GM21381 (cell line): ENCODE results near the gene PLXNC1.
"Not testable (repeated sequence)": the region's sequence is repeated elsewhere in the genome, so short reads cannot be mapped to it uniquely, and the experiment has no call there.

Experiments used
- ATAC-seq: cut with Tn5 transposase; IDR thresholded peaks from one replicate; pipeline ENCODE4 v1.9.1; 2021; ENCODE audit warnings: mild to moderate bottlenecking, moderate library complexity; ENCODE audit not compliant: unreplicated experiment

Gene PLXNC1

DNA sequence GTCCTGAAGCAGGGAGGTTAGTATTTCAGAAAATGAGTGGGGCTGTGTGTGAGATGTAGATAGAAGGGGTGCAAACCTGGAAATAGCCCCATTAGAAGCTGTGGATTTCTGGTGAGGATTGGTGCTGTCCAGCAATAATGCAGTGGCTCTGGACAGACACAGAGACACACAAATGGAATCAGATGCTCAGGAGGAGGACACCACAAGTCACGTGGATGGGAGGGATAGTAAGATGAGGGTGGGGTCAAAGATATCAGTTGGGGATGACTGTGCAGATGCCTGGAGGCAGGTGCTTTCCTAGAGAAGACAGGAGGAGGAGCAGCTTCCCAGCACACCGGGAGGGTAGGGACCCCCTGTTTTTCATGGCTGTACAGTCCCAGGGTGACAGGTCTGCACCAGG, 136.5 kb downstream of the PLXNC1 start:
- no peak for ATAC-seq

DNA sequence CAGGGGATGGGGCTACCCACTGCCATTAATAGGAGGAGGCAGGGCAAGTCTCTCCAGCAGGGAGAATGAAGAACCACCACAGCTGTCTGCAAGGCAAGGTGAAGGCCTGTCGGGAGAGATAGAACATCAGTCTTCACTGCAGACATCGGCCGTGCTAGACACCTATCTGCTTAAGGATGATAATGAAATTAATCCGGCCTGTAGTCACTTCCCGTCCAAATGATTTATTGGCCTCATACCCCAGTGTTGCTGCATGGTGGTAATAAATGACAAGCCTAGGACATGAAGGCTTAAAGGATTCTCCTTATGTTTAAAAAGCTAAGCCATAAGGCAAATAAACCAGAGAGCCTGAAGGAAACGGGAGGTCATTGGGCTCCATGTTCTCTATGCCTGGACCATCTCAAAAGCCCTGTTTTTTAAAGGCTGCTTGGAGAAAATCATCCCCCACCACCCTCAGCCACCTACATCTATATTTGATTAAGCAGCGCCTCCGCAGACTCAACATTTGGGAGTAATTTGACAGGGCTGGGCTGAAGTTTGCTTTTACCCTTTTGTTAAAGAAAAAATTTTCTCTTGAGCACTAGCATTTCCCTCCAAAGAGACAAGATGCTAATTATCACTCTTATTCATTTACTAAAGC, 137.7 kb downstream of the PLXNC1 start:
- no peak for ATAC-seq

- no peak for ATAC-seq
These were observed 138.3 kb downstream of the PLXNC1 start for GRCh38 chr12:94286583-94287244.

GRCh38 chr12:94287245-94287628, 138.9 kb downstream of the PLXNC1 start:
- ATAC-seq, result no peak

DNA sequence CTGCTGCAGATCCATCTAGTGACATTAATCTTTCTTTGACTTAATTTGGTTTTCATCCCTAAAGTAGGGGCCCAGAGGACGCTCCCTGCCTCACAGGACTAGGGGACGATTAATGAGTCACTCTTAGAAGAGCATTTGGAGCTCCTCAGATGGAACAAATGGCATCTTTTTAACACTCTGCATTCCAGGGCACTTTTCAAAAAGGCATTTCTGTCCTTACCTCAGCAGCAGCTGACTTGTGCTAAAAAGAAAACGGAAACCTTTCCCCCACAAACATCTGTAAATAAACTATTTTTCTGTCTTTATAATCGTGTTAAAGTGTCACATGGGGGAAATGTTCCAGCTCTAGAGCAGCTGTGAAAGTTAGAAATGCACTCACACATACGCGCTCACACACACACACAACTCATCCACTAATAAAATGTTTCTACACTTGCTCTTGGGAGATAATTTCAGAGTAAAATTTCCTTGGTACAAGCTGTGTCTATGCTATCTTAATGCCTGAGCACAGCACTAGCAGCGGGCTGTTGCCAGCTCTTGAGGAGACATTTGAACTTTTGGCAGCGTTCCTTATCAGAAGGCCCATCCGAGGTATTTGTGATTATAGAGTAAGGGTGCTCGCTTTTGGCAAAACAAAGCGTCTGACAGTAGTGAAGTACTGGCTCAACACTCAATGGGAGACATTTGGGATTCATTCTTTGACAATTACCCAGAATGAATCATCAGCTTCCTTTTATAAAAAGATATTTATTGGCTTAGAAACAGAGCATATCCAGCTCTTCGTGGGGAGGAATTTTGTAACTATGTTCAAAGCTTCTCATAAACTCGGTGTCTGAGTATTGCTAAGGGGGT, 141.3 kb downstream of the PLXNC1 start:
- ATAC-seq, result no peak

- ATAC-seq, result no peak
These were observed 142.0 kb downstream of the PLXNC1 start for GRCh38 chr12:94290353-94290752.

GRCh38 chr12:94297096-94297699, 148.8 kb downstream of the PLXNC1 start:
- no peak for ATAC-seq

- ATAC-seq, result no peak
These were observed 149.6 kb downstream of the PLXNC1 start for GRCh38 chr12:94297876-94298505.

DNA sequence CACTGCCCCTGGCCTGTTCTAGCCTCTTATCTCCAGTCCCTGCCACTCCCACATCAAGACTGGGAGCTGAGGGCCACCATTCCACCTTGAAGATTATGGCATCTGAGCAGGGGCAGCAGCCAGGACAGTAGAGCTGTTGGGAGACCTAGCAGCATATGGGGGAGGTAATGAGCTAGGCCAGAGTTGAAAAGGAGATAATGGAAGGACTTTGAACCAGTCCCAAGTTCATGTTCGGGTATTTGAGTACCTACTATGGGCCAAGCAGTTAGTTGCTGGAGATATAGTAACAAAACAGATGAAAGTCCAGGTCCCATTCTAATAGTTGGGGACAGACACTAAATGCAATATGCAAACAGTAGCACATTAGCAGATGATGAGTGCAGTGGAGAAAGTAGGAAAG, 151.5 kb downstream of the PLXNC1 start:
- ATAC-seq, result no peak

- no peak for ATAC-seq
These were observed 155.6 kb downstream of the PLXNC1 start for GRCh38 chr12:94304012-94304411.

GRCh38 chr12:94304566-94305061, 156.2 kb downstream of the PLXNC1 start:
- no peak for ATAC-seq

- peak; percentile 64 for ATAC-seq
These were observed 157.0 kb downstream of the PLXNC1 start for GRCh38 chr12:94305130-94305957.

DNA sequence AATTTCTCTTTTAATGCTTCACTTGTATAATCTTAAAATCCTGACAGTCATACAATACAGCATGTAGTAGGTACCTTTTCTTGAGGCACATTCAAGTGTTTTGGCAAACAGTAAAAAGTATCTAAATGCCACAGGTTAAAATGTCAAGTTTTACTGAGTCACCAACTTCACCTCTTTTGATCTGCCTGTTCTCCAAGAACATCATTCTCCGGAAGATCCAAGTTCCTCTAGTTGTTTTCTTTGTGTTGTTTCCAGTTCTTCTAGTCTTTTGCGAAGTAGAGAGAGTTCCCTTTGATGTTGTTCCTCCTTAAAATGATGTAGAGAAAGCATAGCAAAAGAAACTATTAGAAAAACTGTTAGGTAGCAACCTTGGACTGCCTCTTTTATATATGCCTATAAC, 160.2 kb downstream of the PLXNC1 start:
- ATAC-seq, result no peak

- ATAC-seq, result peak; percentile 61
These were observed 161.0 kb downstream of the PLXNC1 start for GRCh38 chr12:94309373-94309772.

DNA sequence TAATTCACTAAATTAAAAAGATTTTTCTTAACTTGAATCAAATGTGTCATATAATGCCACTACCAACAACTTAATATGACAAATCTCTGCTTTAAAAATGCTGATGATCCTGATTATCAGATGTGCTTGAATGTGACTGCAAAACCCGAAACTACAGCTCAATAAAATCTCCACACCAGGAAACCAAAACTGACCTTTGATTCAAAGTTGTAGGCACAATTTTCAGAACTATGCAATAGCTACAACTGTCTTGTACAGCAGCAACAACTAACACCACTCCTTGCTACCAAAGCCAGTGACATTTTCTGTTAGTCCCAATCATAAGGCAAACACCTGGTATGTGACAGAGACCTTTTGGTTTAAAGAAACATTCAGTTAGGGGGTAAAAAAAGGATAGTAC, 164.0 kb downstream of the PLXNC1 start:
- ATAC-seq, result no peak

- ATAC-seq, result not testable (repeated sequence)
These were observed 168.2 kb downstream of the PLXNC1 start for GRCh38 chr12:94316600-94316999.

DNA sequence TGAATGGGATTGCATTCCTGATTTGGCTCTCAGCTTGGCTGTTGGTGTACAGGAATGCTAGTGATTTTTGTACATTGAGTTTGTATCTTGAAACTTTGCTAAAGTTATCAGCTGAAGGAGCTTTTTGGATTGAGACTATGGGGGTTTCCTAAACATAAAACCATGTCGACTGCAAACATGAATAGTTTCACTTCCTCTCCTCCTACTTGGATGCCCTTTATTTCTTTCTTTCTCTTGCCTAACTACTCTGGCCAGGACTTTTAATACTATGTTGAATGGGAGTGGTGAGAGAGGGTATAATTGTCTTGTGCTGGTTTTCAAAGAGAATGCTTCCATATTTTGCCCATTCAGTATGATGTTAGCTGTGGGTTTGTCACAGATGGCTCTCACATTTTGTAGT, 169.8 kb downstream of the PLXNC1 start:
- no peak for ATAC-seq

DNA sequence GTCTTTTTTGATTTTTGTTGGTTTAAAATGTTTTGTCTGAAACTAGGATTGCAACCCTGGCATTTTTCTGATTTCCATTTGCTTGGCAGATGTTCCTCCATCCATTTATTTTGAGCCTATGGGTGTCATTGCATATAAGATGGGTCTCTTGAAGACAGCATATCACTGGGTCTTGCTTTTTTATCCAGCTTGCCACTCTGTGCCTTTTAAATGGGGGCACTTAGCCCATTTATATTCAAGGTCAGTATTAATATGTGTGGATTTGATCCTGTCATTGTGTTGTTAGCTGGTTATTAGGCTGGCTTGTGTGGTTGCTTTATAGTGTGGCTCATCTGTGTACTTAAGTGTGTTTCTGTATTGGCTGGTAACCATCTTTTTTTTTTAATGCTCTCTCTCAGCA, 171.7 kb downstream of the PLXNC1 start:
- no peak for ATAC-seq

DNA sequence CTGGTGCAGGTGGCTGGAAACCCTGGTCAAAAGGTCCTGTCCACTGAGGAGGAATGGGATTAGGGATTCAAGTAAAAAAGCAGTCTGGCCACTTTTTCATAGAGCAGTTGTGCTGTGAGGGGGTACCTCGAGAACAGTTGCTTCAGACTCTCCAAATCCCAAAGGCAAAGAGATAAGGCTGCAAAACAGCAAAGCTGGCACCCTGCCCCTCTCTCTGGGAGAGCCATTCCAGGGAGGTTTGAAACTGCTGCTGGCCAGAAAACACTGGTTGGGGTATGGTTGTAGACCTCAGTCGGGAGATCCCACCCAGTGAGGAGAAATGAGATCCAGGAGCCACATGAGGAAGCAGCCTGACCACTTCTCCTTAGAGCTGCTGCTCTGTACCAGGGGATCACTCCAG, 174.0 kb downstream of the PLXNC1 start:
- no peak for ATAC-seq

DNA sequence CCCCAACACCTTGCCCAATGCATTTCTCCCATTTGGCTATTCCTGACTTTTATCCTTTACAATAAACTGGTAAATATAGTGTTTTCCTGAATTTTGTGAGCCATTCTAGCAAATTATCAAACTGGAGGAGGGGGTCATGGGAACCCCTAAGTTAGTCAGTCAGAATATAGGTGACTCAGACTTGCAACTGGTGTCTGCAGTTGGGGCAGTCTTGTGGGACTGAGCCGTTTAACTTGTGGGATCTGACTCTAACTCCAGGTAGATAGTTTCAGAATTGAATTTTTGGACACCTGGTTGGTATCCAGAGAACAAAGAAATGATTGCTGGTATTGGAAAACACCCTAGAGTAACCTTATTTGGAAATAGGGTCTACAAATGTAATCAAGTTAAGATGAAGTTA, 177.9 kb downstream of the PLXNC1 start:
- no peak for ATAC-seq
